ENCODE measurements around the gene FBXL5.

FBXL5 gene

DNA sequence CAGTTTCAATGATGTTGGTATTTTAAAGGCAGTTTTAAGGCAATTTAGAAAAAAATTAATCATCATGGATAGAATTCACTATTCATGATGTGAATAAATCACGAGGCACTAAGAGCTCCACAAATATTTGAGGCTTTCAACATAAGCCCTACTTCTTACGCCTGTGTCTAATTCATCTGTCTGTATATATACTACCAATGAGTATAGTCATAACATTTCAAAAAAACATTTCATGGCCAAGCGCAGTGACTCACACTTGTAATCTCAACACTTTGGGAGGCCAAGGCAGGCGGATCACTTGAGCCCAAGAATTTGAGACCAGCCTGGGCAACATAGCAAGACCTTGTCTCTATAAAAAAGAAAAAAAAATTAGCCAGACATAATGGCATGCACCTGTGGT is 56.5 kb downstream of the FBXL5 start:
- no peak overlapping the region for H3K4me3 ChIP-seq (ENCODE audit: low read depth, low read length)
- TF ChIP-seq, protein P1, sequence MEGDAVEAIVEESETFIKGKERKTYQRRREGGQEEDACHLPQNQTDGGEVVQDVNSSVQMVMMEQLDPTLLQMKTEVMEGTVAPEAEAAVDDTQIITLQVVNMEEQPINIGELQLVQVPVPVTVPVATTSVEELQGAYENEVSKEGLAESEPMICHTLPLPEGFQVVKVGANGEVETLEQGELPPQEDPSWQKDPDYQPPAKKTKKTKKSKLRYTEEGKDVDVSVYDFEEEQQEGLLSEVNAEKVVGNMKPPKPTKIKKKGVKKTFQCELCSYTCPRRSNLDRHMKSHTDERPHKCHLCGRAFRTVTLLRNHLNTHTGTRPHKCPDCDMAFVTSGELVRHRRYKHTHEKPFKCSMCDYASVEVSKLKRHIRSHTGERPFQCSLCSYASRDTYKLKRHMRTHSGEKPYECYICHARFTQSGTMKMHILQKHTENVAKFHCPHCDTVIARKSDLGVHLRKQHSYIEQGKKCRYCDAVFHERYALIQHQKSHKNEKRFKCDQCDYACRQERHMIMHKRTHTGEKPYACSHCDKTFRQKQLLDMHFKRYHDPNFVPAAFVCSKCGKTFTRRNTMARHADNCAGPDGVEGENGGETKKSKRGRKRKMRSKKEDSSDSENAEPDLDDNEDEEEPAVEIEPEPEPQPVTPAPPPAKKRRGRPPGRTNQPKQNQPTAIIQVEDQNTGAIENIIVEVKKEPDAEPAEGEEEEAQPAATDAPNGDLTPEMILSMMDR (IDR thresholded peaks at IDR 0.05; ENCODE audit: control insufficient read depth, extremely low read depth, insufficient read depth): no peak
- DNase-seq (ENCODE audit: low read depth): no peak

DNA sequence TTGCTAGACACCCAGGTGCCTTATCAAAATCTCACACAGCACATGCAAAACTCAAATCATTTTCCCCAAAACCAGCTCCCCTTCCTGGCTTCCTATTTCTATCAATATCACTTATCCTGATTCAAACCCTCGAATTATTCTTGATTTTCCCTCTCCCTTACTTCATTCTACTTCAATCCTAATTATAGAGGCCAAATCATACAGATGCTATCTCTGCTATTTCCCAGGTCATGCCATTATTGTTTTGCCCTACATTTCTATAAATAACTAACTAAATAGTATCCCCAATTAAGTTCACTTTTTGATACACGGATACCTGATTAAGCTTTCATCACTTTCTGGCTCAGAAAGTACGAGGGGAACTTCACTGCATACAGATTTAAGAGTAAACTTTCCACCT is 62.4 kb downstream of the FBXL5 start:
- no peak for DNase-seq (ENCODE audit: low read depth)
- H3K4me3 ChIP-seq (ENCODE audit: low read depth, low read length): no peak overlapping the region
- TF ChIP-seq, protein P1 (IDR thresholded peaks at IDR 0.05; ENCODE audit: control insufficient read depth, extremely low read depth, insufficient read depth): no peak

DNA sequence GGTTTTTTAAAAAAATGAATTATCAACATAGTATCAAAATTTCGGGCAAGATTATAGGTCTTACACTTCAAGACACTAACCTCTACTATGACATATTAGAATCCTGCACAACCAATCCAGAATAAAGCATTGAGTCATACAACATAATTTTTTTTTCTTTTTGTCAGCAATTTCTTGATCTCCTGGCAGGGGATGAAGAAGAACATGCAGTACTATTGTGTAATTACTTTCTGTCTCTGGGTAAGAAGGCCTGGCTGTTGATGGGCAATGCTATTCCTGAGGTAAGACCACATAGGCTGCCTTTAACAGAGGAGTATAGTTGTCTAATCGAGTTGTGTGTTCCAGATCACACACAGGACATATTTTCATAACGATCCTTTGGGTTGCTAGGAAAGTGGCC is 67.5 kb downstream of the FBXL5 start:
- TF ChIP-seq, protein P1 (IDR thresholded peaks at IDR 0.05; ENCODE audit: control insufficient read depth, extremely low read depth, insufficient read depth): no peak
- H3K4me3 ChIP-seq (ENCODE audit: low read depth, low read length): no peak overlapping the region
- DNase-seq (ENCODE audit: low read depth): no peak

DNA sequence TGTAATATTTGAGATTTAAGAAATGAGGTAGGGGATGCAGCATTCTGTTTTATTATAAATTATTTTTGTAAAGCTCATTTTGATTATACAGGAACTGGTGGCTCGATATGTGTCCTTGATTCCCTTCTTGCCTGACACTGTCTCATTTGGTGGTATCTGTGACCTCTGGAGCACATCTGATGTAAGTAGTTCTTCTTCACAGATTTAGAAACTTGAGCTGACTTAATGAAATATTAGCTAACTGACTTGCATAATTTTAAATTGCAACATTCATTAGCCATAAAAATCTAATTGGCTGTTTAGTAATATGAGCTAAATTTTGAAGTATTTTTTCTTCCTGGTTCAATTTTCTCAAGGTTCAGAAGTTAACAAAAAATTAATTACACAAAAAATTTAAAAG is 69.1 kb downstream of the FBXL5 start:
- no peak for DNase-seq (ENCODE audit: low read depth)
- TF ChIP-seq, protein P1 (IDR thresholded peaks at IDR 0.05; ENCODE audit: control insufficient read depth, extremely low read depth, insufficient read depth): no peak
- H3K4me3 ChIP-seq (ENCODE audit: low read depth, low read length): no peak overlapping the region

DNA sequence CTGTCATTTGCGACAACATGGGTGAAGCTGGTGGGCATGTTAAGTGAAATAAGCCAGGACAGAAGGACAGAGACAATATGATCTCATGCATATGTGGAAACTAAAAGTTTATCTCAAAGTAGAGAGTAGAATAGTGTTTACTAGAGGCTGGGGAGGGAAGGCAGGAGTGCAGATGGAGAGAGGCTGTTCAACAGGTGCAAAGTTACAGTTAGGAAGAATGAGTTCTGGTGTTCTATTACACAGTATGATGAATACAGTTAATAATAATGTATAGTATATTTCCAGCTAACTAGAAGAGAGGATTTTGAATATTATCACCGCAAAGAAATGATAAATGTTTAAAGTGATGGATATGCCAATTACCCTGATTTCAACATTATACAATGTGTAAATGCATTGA is 69.8 kb downstream of the FBXL5 start:
- TF ChIP-seq, protein P1 (IDR thresholded peaks at IDR 0.05; ENCODE audit: control insufficient read depth, extremely low read depth, insufficient read depth): no peak
- no peak for DNase-seq (ENCODE audit: low read depth)
- H3K4me3 ChIP-seq (ENCODE audit: low read depth, low read length): no peak overlapping the region

DNA sequence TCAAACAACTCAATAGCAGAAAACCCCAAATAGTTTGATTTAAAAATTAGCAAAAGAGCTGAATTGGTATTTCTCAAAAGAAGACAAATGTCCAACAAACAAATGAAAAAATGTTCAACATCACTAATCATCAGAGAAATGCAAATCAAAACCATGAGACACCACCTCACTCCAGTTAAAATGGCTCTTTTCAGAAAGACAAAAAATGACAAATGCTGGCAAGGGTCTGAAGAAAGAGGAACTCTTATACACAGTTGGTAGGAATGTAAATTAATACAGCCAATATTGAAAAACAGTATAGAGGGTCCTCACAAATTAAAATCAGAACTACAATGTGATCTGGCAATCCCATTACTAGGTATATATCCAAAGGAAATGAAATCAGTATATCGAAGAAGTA is 70.4 kb downstream of the FBXL5 start:
- no peak overlapping the region for H3K4me3 ChIP-seq (ENCODE audit: low read depth, low read length)
- TF ChIP-seq, protein P1 (IDR thresholded peaks at IDR 0.05; ENCODE audit: control insufficient read depth, extremely low read depth, insufficient read depth): no peak
- no peak for DNase-seq (ENCODE audit: low read depth)

DNA sequence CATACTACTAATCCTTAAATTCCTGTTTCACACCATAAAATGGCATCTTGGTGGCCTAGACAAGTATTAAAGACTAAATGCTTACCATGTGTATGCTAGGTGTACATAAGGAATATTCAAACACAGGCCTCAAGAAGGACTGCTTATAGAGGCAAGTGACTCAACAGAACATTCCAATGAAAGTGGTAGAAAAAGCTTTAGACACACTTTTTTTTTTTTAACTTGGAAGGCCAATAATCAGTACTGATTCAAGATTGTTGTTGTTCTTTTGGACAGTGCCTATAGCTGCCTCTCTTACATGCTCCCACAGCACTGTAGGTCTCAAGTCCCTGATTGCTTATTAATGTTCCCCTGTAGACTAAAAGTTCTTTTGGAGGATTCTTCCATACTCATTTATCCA is 77.6 kb downstream of the FBXL5 start:
- no peak for DNase-seq (ENCODE audit: low read depth)
- H3K4me3 ChIP-seq (ENCODE audit: low read depth, low read length): no peak overlapping the region
- TF ChIP-seq, protein P1 (IDR thresholded peaks at IDR 0.05; ENCODE audit: control insufficient read depth, extremely low read depth, insufficient read depth): no peak

All from LNCaP clone FGC (cell line).